GM18868 (cell line): ENCODE measurements around the gene ITGB4.
"Not testable (repeated sequence)": the region's sequence is repeated elsewhere in the genome, so short reads cannot be mapped to it uniquely, and the experiment has no call there.

Experiments
- ATAC-seq: cut with Tn5 transposase; IDR thresholded peaks from one replicate; pipeline ENCODE4 v1.9.1; 2021; ENCODE audit warnings: mild to moderate bottlenecking, moderate library complexity; ENCODE audit not compliant: unreplicated experiment

The ITGB4 gene

DNA sequence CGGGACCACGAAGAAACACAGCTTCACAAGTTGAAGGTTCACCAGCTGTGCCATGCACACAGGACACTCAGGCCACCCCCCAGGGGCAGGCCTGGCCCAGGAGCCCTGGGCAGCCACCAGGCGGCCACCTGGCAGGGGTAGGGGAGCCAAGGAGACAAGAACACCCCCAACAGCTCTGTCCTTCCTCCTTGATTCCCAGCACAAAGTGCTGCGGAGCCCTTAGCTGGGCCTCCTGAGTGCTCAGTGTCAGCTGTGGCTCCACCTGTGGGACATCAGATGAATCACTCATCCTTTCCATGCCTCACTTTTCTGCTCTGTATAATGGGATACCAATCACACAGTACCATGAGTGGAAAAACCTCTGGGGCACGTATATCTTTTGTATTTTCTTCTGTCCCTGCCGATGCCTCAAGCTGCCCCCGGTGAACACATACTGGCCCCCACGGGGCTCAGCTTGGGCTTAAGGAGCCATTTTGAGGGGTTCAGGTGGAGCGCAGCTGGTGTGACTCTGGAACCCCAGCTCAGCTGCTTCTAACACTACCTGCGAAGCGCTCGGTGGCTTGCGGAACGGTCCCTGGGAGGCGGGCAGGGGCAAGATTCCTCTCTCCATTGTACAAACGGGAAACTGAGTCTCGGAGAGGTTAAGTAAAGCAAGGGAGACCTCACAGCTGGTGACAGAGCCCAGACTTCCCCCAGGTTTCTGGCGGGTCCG is 31.7 kb downstream of the ITGB4 start:
- ATAC-seq: no peak

DNA sequence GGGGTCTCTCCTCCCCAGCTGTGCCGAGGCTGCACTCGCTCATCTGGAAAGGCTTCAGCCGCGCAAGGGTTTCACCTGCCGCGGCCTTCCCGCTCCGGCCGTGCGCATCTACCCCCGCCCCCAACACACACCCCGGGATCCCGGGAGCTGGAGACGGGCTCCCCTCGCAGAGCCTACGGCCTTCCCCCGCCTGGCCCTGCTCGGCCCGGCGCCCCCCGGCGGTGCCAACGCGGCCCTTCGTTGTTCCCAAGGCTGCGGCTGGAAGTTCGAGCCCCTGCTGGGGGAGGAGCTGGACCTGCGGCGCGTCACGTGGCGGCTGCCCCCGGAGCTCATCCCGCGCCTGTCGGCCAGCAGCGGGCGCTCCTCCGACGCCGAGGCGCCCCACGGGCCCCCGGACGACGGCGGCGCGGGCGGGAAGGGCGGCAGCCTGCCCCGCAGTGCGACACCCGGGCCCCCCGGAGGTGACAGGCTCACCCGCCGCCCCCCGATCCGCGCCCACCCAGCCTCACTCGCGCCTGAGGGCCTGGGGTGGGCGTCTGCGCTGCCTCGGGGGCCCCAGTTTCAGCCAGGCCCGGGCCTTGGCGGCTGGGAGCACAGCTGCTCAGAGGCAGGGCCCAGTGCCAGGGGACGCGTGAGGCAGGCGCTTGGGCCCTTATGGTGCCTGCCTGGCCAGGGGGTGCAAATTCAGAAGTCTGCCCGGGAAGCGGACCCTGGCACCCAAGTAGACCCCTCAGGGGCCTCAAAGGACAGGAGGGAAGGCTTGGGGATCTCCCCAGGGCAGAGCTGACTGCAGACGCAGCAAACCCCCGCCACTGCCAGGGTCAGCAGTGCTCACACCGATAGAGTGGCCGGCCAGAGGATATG is 32.5 kb downstream of the ITGB4 start:
- peak; percentile 54 for ATAC-seq

DNA sequence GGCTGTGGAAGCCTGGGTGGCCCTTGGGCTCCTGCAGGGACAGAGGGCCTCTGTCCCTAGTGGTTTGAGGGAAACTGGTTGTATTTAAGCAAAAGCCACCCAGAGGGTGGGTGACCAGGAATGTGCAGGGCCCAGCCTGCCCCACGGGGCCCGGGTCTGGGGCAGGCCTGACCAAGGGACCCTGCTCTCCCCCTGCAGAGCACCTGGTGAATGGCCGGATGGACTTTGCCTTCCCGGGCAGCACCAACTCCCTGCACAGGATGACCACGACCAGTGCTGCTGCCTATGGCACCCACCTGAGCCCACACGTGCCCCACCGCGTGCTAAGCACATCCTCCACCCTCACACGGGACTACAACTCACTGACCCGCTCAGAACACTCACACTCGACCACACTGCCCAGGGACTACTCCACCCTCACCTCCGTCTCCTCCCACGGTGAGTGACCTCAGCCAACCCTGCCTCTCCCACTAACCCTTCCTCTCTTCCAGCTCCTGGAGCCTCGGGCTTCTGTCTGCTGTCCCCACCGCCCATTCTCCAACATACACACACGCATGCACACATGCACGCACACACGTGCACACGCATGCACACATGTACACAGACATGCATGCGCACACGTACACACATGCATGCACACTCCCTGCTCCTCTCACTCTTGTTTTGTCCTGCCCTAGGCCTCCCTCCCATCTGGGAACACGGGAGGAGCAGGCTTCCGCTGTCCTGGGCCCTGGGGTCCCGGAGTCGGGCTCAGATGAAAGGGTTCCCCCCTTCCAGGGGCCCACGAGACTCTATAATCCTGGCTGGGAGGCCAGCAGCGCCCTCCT is 33.3 kb downstream of the ITGB4 start:
- ATAC-seq: no peak

DNA sequence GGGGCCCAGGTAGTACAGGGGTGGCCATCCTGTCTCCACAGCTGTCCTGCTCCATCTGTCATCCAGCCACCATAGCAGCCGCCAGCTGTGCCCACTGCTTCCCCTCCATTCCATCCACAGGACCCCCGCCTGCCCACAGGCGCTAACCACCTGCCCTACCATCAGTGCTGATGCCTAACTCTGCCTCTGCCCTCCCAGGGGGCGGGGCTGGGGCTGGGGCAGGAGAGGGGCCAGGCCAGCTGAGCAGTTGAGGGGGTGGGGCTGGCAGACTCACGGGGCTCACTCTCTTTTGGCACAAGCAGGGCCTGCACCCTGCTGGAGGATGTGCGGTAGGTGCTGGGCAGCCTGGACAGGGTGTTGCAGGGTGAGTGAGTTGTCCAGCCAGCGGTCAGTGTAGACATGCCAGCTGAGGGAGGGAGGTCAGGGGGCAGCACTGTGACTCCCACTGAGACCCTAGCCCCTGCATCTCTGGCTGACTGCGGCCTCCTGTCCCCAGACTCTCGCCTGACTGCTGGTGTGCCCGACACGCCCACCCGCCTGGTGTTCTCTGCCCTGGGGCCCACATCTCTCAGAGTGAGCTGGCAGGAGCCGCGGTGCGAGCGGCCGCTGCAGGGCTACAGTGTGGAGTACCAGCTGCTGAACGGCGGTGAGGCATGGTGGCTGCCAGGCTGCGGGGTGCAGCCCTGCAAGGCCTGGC is 34.1 kb downstream of the ITGB4 start:
- no peak for ATAC-seq

DNA sequence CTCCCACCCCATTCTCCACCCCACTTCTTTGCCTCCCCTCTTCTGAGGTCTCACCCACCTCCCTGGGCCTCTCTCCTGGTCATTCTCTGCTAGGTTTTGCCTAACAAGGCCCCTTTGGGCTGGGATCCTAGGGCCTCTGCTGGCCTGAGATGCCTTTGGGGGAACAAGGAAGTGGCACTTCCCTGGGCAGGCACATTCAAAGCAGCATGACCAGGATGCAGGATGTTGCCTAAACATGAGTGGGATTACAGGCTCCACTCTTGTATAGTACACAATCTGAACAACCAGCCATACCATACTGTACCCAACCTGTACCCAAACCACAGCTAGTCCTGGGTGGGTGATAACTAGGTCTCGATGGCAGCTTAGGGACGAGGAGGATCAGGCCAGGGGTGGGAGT is 34.7 kb downstream of the ITGB4 start:
- ATAC-seq: no peak

DNA sequence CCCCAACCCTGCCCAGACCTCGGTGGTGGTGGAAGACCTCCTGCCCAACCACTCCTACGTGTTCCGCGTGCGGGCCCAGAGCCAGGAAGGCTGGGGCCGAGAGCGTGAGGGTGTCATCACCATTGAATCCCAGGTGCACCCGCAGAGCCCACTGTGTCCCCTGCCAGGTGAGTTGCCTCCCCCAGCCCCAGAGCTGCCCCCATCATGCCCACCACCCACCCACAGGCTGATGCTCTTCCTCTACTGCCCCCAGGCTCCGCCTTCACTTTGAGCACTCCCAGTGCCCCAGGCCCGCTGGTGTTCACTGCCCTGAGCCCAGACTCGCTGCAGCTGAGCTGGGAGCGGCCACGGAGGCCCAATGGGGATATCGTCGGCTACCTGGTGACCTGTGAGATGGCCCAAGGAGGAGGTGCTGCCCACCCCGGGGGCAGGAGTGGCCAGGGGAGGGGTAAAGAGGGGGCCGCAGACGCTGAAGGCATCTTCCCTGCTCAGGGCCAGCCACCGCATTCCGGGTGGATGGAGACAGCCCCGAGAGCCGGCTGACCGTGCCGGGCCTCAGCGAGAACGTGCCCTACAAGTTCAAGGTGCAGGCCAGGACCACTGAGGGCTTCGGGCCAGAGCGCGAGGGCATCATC is 35.3 kb downstream of the ITGB4 start:
- no peak for ATAC-seq

DNA sequence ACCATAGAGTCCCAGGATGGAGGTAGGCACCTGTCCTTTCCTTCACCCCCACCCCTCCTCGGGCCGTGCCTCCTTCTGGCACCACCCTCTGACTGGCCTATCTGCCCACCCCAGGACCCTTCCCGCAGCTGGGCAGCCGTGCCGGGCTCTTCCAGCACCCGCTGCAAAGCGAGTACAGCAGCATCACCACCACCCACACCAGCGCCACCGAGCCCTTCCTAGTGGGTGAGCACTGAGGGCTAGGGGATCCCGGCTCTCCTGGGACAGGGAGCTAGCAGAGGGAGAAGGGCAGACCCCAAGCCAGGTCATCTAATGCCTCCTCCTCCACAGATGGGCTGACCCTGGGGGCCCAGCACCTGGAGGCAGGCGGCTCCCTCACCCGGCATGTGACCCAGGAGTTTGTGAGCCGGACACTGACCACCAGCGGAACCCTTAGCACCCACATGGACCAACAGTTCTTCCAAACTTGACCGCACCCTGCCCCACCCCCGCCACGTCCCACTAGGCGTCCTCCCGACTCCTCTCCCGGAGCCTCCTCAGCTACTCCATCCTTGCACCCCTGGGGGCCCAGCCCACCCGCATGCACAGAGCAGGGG is 35.9 kb downstream of the ITGB4 start:
- no peak for ATAC-seq

DNA sequence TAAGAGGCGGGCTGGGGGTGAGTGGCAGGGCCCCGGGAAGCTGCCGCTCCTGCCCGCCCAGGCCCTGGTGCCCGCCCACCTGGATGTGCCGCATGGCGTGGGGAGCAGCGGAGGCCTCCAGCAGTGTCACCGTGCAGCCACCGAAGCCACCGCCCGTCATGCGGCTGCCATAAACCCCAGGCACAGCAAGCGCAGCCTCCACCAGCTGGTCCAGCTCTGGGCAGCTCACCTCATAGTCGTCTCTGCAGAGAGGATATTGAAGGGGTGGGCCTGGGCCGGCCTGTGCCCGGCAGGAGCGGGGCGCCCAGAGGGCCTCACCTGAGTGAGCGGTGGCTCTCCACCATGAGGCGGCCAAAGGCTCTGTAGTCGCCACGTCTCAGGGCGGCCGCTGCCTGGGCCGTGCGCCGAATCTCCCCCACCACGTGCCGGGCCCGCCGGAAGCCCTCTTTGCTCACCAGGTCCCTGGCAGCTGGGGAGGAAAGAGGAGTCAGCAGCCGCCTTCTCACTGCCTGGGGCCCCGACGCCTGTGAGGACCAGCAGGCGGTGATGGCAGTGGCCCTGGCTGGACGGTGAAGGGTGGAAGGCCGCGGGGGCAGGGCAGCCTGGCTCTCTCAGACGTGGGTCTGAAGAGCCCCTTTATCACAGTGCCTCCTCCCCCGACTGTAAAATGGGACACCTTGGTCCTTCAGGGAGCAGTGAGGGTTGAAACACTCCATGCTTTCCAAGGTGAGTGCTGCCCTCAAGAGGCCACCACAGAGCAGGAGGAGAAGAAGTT is 37.1 kb downstream of the ITGB4 start:
- no peak for ATAC-seq

DNA sequence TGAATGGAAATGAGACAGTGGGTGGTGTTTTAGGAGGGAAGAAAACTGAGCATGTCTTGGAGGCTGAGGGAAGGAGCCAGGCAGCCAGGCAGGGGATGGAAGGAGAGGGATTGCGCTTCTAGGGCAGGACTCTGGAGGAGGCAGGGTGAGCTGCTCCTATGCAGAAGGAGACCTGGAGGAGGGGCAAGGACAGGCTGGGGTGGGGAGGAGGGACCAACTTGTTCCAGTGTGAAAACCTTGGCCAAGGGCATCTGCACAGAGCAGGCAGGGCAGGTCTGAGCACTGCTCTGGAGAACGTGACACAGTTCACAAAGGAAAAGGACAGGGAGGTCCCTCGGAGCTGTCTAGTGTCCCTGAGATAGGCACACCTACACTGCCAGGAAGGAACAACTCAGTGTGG is 38.2 kb downstream of the ITGB4 start:
- no peak for ATAC-seq

DNA sequence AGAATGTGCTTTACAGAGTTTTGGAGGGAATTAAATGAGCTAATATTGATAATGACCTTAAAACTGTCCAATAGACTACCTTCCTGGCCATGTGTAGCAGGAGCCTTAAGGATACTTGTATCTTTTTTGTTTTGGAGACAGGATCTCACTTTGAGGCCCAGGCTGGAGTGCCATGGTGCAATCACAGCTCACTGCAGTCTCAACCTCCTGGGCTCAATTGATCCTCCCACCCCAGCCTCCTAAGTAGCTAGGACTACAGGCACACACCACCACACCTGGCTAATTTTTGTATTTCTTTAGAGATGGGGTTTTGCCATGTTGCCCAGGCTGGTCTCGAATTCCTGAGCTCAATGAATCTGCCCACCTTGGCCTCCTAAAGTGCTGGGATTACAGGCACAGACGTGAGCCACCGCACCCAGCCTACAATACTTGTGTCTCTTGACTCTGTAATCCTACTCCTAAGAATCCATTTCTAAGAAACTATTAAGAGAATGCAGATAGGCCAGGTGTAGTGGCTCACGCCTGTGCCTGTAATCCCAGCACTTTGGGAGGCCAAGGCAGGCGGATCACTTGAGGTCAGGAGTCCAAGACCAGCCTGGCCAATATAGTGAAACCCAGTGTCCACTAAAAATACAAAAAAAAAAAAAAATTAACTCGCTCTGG is 38.9 kb downstream of the ITGB4 start:
- ATAC-seq: not testable (repeated sequence)

DNA sequence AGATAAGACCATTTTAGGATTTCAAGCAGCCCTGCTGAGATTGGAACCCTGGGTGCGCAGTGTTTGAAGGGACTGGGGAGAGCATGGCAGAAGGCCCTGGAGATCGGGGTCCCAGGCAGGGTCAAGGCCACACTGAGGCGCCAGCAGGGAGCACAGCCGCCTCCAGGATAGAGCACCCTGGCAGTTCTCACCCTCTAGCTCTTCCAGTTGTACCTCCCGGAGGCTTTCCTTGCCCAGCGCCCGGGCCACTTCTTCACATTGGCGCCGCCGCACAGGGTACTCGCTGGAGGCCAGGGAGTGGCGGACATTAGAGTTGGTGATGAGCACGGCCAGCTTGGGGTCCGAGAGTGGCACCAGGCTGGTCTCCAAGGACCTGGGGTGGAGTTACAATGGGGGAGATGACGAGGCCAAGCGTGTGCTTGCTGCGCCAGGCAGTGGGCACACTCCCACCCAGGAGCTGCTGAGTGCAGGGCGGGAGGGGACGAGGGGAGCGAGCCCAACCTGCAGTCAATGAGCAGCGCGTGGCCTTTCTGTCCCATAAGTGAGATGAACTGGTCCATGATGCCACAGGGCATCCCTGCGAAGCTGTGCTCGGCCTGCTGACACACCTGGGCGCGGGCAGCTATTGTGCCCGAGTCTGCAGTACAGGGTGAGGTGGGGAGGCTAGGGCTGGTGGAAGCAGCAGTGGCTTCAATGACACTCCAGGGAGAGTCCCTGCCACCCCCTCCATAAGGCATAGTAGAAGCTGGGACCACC is 41.4 kb downstream of the ITGB4 start:
- ATAC-seq: no peak

DNA sequence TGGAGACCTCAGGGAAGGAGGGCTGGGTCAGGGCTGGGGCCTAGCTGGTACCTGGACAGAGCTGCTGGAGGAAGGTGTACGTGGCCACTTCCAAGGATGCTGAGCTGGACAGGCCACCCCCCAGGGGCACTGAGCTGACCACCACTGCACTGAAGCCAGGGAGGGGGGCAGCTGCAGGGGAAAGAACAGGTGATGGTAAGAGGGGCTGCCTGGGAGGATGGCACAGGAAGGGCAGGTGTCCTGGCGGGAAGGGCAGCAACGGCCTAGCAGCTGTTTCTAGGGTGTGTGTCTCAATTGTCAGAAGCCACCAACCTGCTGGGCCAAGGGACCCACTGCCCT is 42.0 kb downstream of the ITGB4 start:
- no peak for ATAC-seq

DNA sequence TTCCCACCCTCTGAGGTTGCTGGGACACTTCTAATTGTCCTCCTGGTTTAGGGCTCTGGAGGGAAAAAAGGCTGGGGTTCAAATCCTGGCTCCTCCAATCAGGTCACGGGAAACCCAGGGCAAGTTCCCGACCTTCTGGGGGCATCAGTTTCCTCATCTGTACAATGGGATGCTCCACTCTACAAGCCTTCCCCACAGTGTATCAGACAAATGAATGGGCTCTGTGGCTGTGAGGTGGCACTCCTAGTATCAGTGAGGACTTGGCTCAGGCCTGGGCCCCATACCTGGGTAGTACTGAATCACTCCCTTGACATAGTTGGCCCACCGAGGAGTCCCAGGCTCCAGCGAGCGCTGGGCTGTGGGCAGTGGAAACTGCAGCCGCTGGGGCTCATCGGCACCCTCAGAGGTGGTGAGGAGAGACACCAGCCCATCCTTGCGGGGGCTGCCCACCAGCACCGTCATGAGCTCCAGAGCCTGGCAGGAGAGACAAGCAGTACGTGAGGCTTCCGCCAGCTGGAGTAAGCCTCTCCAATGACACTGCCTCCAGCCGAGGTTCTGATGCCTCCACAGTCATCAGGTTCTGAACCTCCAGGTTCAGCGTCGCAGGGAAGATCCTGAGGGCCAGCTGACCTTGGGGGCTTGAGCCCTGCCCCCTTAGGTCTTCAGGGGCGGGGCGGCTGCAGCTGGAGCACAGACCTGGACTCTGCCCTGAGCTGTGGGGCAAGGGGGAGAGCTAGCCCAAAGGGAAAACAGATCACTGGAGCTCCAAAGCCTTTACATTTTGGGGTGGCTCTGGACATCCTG is 42.6 kb downstream of the ITGB4 start:
- no peak for ATAC-seq

DNA sequence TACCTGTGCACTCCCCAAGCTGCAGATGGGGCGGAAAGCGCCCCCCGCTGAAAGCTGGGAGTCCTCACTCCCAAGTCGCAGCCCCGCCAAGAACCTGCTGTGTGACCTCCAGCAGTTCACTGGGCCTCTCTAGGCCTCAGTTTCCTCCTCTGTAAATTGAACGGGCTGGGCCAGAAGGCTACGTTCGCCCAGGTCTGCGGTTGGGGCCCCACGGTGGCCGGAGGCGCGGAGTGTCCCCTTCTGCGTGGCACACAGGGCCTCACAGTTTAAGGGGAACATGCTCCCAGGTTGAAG is 43.1 kb downstream of the ITGB4 start:
- no peak for ATAC-seq

DNA sequence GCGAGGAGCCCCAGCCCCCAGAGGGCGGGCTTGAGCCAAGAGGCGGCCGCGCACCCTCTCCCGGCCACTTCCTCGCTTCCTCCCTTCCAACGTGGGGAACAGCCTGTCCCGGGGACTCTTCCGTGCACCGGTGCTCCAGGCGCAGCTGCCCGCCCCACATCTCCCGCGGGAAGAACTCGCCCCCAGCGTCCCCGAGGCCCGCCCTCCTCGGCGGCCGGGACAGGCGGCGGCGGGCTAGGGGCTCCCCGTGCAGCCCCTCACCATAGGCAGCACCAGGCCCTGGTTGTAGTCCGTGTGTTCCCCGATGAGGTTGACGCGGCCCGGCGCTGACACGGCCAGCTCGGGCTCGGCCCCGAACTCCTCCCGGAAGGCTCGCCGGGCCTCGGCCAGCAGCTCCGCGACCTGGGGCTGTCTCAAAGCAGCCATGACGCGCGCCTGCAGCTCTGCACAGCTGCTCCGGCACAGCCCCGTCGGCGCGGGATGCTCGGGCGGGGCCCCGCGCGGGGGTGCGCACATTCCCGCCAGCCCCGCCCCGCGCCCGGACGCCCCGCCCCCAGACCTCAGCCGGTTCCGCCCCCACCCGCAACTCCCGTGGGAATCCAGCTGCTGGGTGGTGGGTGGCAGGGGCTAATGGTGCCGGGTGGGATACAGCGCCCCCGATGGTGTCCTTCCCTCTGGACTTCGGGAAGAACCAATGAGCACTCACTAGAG is 43.6 kb downstream of the ITGB4 start, which contains the start of gene GALK1:
Gene GALK1, minus strand, starts transcription at position 482 of the 711 bp plus-strand sequence. Its CDS starts 56 bp downstream, at position 426.
- ATAC-seq: peak; percentile 74

DNA sequence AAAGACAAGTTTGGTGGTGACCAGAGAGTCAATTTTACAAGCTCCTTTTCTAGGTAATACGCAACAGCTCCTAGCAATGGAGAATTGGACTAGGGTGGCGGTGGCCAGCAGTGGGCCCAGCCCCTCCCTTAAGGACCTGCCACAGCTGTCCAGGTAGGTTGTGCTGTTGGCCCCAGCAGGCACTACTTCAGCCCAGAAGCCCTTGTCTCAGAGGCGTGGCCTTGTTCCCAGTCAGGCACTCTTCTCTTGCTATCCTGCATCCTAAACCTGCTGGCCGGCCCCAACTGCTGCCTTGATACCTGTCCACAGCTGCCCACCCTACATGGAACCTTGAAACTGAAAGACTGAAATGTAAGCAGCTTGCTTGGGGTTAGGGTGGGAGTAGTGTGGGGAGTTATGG is 44.7 kb downstream of the ITGB4 start:
- ATAC-seq: no peak

DNA sequence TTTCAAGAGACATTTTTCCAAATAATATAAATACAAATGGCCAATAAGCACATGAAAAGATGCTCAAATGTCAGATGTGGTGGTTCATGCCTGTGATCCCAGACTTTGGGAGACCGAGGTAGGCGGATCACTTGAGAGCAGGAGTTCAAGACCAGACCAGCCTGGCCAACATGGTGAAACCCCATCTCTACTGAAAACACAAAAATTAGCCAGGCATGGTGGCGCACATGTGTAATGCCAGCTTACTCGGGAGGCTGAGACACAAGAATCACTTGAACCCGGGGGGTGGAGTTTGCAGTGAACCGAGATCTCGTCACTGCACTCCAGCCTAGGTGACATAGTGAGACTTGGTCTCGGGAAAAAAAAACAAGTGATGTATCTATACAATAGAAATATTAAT is 46.6 kb downstream of the ITGB4 start:
- no peak for ATAC-seq
